ENCODE results near the gene TUBB4B. TPM values are rescaled to one million over a fixed set of nuclear protein-coding genes. Genes with fewer than 3 reads are reported as not detected.
"Not testable (repeated sequence)": the region's sequence is repeated elsewhere in the genome, so short reads cannot be mapped to it uniquely, and the experiment has no call there.

The TUBB4B gene
- total and polyA plus RNA-seq, 7 donors = 141 to 505 (median 196) TPM

GRCh38 chr9:137262173-137262908 lies 21.3 kb downstream of the TUBB4B start:
- 35 to 49% methylated on average over 15 of the region's 15 CpGs for WGBS, 2 donors
- H3K9me3 ChIP-seq; intact Hi-C loops (cut with DNase I); DNase-seq; H3K4me1 ChIP-seq; H3K27me3 ChIP-seq; H3K27ac ChIP-seq; H3K4me3 ChIP-seq: not testable (repeated sequence)
- peaks cover 9 to 63% (median 41%) of the 10 kb centered on the region in 4 donors for H3K36me3 ChIP-seq
- TF ChIP-seq CTCF (IDR thresholded peaks at IDR 0.05) = peak in 3 of 4 experiments; percentile 35 to 51 (median 36)

DNA sequence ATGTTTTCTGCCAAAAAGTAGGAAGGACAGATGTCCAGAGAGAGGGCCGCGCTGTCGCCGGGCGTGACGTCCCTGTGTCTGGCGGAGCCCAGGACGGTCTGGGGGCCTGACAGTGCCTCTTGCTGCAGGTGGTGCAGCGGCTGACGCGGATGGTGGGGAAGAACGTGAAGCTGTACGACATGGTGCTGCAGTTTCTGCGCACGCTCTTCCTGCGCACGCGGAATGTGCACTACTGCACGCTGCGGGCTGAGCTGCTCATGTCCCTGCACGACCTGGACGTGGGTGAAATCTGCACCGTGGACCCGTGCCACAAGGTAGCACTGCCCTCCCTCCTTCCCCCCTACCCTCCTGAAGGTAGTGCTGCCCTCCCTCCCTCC lies 21.8 kb downstream of the TUBB4B start:
- H3K9me3 ChIP-seq = no peaks in the 10 kb centered on the region
- peaks cover 9 to 64% (median 41%) of the 10 kb centered on the region in 4 donors for H3K36me3 ChIP-seq
- H3K4me3 ChIP-seq = no peak overlapping the region
- DNase-seq = no peak
- H3K27me3 ChIP-seq = no peaks in the 10 kb centered on the region
- WGBS, 2 donors = 93 to 94% methylated on average over 24 of the region's 24 CpGs
- H3K4me1 ChIP-seq = no peaks in the 10 kb centered on the region
- no peak overlapping the region for H3K27ac ChIP-seq
- TF ChIP-seq EP300 (IDR thresholded peaks at IDR 0.05) (no peak), CTCF (IDR thresholded peaks at IDR 0.05) (no peak), POLR2AphosphoS5 (IDR thresholded peaks at IDR 0.05) (no peak), POLR2A (IDR thresholded peaks at IDR 0.05) (no peak)
- intact Hi-C loops (cut with DNase I) = no loop called here

DNA sequence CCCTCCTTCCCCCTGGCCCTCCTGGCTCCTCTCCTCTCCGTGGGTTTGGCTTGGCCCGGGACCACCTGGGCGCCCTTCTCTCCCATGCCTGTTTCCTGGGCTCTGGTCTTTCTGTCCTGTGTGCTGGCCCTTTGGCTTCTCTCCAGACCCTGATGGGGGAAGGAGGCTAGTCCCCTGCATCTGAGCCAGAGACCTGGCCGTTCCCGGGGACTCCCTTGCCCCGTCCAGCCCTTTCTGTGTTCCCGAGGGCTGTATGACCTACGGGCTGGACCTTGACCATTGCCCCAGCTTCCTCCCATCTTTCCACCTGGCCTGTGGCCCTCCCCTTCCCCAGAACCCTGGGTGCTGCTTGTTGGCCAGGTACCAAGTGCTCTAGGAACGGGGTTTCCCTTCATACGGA lies 22.4 kb downstream of the TUBB4B start:
- DNase-seq = no peak
- H3K9me3 ChIP-seq = no peaks in the 10 kb centered on the region
- 84 to 86% methylated on average over 10 of the region's 10 CpGs for WGBS, 2 donors
- H3K27ac ChIP-seq = no peak overlapping the region
- H3K4me1 ChIP-seq = peaks cover 0 to 5% (median 3%) of the 10 kb centered on the region in 4 donors
- H3K4me3 ChIP-seq = no peak overlapping the region
- peaks cover 9 to 62% (median 41%) of the 10 kb centered on the region in 4 donors for H3K36me3 ChIP-seq
- no peaks in the 10 kb centered on the region for H3K27me3 ChIP-seq
- TF ChIP-seq CTCF (IDR thresholded peaks at IDR 0.05) (no peak), POLR2A (IDR thresholded peaks at IDR 0.05) (no peak), POLR2AphosphoS5 (IDR thresholded peaks at IDR 0.05) (no peak), EP300 (IDR thresholded peaks at IDR 0.05) (no peak)
- intact Hi-C loops (cut with DNase I) = no loop called here

GRCh38 chr9:137264067-137264466 lies 23.0 kb downstream of the TUBB4B start:
- Histone ChIP-seq H3K36me3 (peaks cover 9 to 56% (median 36%) of the 10 kb centered on the region in 4 donors), H3K9me3 (no peaks in the 10 kb centered on the region), H3K27me3 (no peaks in the 10 kb centered on the region), H3K27ac (no peak overlapping the region), H3K4me3 (no peak overlapping the region), H3K4me1 (peaks cover 0 to 11% (median 9%) of the 10 kb centered on the region in 4 donors)
- TF ChIP-seq CTCF (IDR thresholded peaks at IDR 0.05) = no peak
- no peak for TF ChIP-seq POLR2AphosphoS5 (IDR thresholded peaks at IDR 0.05)
- TF ChIP-seq POLR2A (IDR thresholded peaks at IDR 0.05) = no peak
- TF ChIP-seq EP300 (IDR thresholded peaks at IDR 0.05) = no peak
- intact Hi-C loops (cut with DNase I) = no loop called here
- DNase-seq = no peak
- WGBS, 2 donors = 95 to 96% methylated on average over 22 of the region's 22 CpGs
